HepG2 (cell line): ENCODE data around the gene PLCXD1. TPM values are rescaled to one million over a fixed set of nuclear protein-coding genes. Genes with fewer than 3 reads are reported as not detected.

ENCODE experiments used
- ATAC-seq: fragments of 200-7000 bp; cut with Tn5 transposase; 3 replicates; pipeline ENCODE4 v1.9.1; 2020; ENCODE audit warnings: mild to moderate bottlenecking, moderate library complexity
- BruUV-seq: library from RNA; stranded (reverse); fragments of 400-500 nt; replicated peaks from 2 replicates; lab custom pipeline; 2021; lab: Mats Ljungman, UMichigan
- CTCF ChIA-PET: fragments of 300-600 bp; formaldehyde crosslinking; extraction: SDS; loops from one replicate; lab custom pipeline; 2021; ENCODE audit warnings: low total read pairs, inconsistent platforms, low intra/inter-chr PET ratio; lab: Yijun Ruan, JAX
- POLR2A ChIA-PET: fragments of 350-600 bp; sonication (Branson Sonifier 250); formaldehyde crosslinking; loops from one replicate; lab custom pipeline; 2020; ENCODE audit warnings: antibody characterized with exemption, inconsistent platforms; lab: Yijun Ruan, JAX
- DNase-seq: peaks from one replicate; pipeline ENCODE4 v3.0.0-alpha.2; 2015; ENCODE audit warnings: low spot score
- FAIRE-seq: peaks from 3 replicates; lab custom pipeline; 2011; peaks lifted over from hg19 to GRCh38; lab: Jason Lieb, UNC
- H2AFZ ChIP-seq: one replicate; pipeline ENCODE4 v1.6.1; 2011; ENCODE audit warnings: low read length, inconsistent platforms
- H3K27ac ChIP-seq: fragments of 300-600 bp; 3 replicates; pipeline ENCODE4 v1.8.0; 2011; ENCODE audit warnings: mixed run types, mild to moderate bottlenecking, mixed read lengths, low read length, inconsistent platforms; ENCODE audit not compliant: insufficient read depth; ENCODE audit errors: extremely low read length
- H3K27me3 ChIP-seq, 2 experiments: fragments of 200-600 bp in 1 of 2; 2 replicates in 1 of 2; 3 replicates in 1 of 2; pipeline versions ENCODE4 v1.6.0 to v1.8.0; 2011; ENCODE audit warnings: low read length in 2 of 2, mild to moderate bottlenecking in 2 of 2, moderate library complexity in 2 of 2, inconsistent platforms in 1 of 2; ENCODE audit not compliant: insufficient read depth in 2 of 2, control insufficient read depth in 1 of 2
- H3K36me3 ChIP-seq, 2 experiments: fragments of 200-600 bp in 1 of 2; replicated peaks in 1 of 2; 2 replicates in 1 of 2; 3 replicates in 1 of 2; pipeline versions ENCODE4 v1.5.1 to v1.8.0; 2011; ENCODE audit warnings: low read length in 2 of 2, inconsistent platforms in 1 of 2; ENCODE audit not compliant: insufficient read depth in 2 of 2, control insufficient read depth in 1 of 2
- H3K4me1 ChIP-seq: 2 replicates; pipeline ENCODE4 v1.5.1; 2012; ENCODE audit warnings: low read length, inconsistent platforms; ENCODE audit not compliant: insufficient read depth
- H3K4me2 ChIP-seq: 2 replicates; pipeline ENCODE4 v1.6.0; 2011; ENCODE audit warnings: low read depth, low read length, inconsistent platforms
- H3K4me3 ChIP-seq, 3 experiments: fragments of 200-600 bp in 1 of 3; sonication (generic), shearing (Covaris generic) in 1 of 3; replicated peaks in 1 of 3; 2 replicates each; pipeline ENCODE4 v1.5.1; 2011 to 2016; ENCODE audit warnings: low read length in 3 of 3, inconsistent platforms in 2 of 3, low read depth in 2 of 3, mild to moderate bottlenecking in 2 of 3, control low read depth in 1 of 3, mixed read lengths in 1 of 3; ENCODE audit not compliant: insufficient read depth in 1 of 3
- H3K79me2 ChIP-seq: one replicate; pipeline ENCODE4 v1.6.1; 2011; ENCODE audit warnings: low read length, inconsistent platforms; ENCODE audit not compliant: insufficient read depth
- H3K9ac ChIP-seq: 2 replicates; pipeline ENCODE4 v1.6.0; 2011; ENCODE audit warnings: mild to moderate bottlenecking, low read depth, low read length, inconsistent platforms; ENCODE audit not compliant: insufficient read depth
- H3K9me3 ChIP-seq: 2 replicates; pipeline ENCODE4 v1.5.1; 2012; ENCODE audit warnings: mild to moderate bottlenecking, low read length
- H4K20me1 ChIP-seq: 2 replicates; pipeline ENCODE4 v1.6.0; 2011; ENCODE audit warnings: inconsistent platforms, mild to moderate bottlenecking, low read length, moderate library complexity; ENCODE audit not compliant: insufficient read depth
- AGO1 ChIP-seq: fragments of 200-400 bp; formaldehyde crosslinking; IDR thresholded peaks from 2 replicates; pipeline ENCODE4 v1.6.1; 2017; ENCODE audit warnings: mild to moderate bottlenecking, low read depth, low read length, moderate library complexity; ENCODE audit not compliant: poor library complexity, severe bottlenecking
- AGO2 ChIP-seq: fragments of 200-400 bp; formaldehyde crosslinking; optimal IDR thresholded peaks from 2 replicates; pipeline ENCODE3; 2017; ENCODE audit warnings: mild to moderate bottlenecking, low read depth, low read length, moderate library complexity
- NFYC ChIP-seq: IDR thresholded peaks from 2 replicates; pipeline ENCODE4 v1.6.1; 2016; ENCODE audit warnings: missing genetic modification reagents, missing compliant biosample characterization
- POLR2G ChIP-seq: fragments of 200-400 bp; formaldehyde crosslinking; IDR thresholded peaks from 2 replicates; pipeline ENCODE4 v1.6.1; 2018; ENCODE audit warnings: mild to moderate bottlenecking, low read depth, low read length, moderate library complexity
- RBFOX2 ChIP-seq: fragments of 200-400 bp; formaldehyde crosslinking; IDR thresholded peaks from 2 replicates; pipeline ENCODE4 v1.6.1; 2017; ENCODE audit warnings: low read depth, mild to moderate bottlenecking, low read length
- RBM22 ChIP-seq: fragments of 200-400 bp; formaldehyde crosslinking; optimal IDR thresholded peaks from 2 replicates; pipeline ENCODE3; 2017; ENCODE audit warnings: mild to moderate bottlenecking, low read length, moderate library complexity
- ZKSCAN8 ChIP-seq: IDR thresholded peaks from 2 replicates; pipeline ENCODE4 v1.6.1; 2016; ENCODE audit warnings: borderline replicate concordance, missing genetic modification reagents, missing compliant biosample characterization
- ZNF256 ChIP-seq: sonication (generic); formaldehyde crosslinking; conservative IDR thresholded peaks from 2 replicates; pipeline ENCODE4 v1.4.0; 2020; ENCODE audit warnings: missing genetic modification reagents
- ZNF780A ChIP-seq: sonication (generic); formaldehyde crosslinking; IDR thresholded peaks from 2 replicates; pipeline ENCODE4 v1.8.0; 2022; ENCODE audit warnings: mild to moderate bottlenecking, missing genetic modification reagents, moderate library complexity
- WGBS: methylation state at CpG from one replicate; pipeline ENCODE4 v1.1.6; 2017; ENCODE audit warnings: low lambda C conversion rate; 5-methylcytosine and 5-hydroxymethylcytosine counted together
- in situ Hi-C: cut with HindIII; loops from 2 replicates; pipeline ENCODE4 v1.10.0; 2017; ENCODE audit warnings: low pct_unique_long_range_greater_than_20kb; ENCODE audit not compliant: extremely low pct_ligation_motif_present
- intact Hi-C: fragments of 100-400 bp; cut with micrococcal nuclease; formaldehyde crosslinking; loops from one replicate; pipeline ENCODE4 v1.10.0; 2022; ENCODE audit not compliant: unreplicated experiment
- polyA plus RNA-seq, 8 experiments: library from polyadenylated mRNA; depleted of rRNA in 3 of 8; stranded (reverse) in 7 of 8; unstranded in 1 of 8; fragments of >200 nt; fragmentation: Illumina TruSeq in 4 of 8; extraction: Trizol in 4 of 8; gene quantifications; 2 replicates each; pipeline versions ENCODE4 v1.2.1 to v1.2.3, GENCODE V29; 2011 to 2016; ENCODE audit warnings: low read depth in 4 of 8, missing spikeins in 1 of 8, mixed read lengths in 1 of 8; ENCODE audit not compliant: insufficient read depth in 1 of 8
- total RNA-seq, 5 experiments: library from RNA; depleted of rRNA; stranded (reverse); fragments of >200 nt; fragmentation: Illumina TruSeq; extraction: Trizol; gene quantifications; 2 replicates each; pipeline ENCODE4 v1.2.3, GENCODE V29; 2016; ENCODE audit warnings: low read depth in 1 of 5

Gene PLCXD1
- total and polyA plus RNA-seq, 2 of the 13 experiments (the other 11 are each of a cell fraction or from before 2014, with no cell fraction given) = 87.7 to 153 TPM

DNA sequence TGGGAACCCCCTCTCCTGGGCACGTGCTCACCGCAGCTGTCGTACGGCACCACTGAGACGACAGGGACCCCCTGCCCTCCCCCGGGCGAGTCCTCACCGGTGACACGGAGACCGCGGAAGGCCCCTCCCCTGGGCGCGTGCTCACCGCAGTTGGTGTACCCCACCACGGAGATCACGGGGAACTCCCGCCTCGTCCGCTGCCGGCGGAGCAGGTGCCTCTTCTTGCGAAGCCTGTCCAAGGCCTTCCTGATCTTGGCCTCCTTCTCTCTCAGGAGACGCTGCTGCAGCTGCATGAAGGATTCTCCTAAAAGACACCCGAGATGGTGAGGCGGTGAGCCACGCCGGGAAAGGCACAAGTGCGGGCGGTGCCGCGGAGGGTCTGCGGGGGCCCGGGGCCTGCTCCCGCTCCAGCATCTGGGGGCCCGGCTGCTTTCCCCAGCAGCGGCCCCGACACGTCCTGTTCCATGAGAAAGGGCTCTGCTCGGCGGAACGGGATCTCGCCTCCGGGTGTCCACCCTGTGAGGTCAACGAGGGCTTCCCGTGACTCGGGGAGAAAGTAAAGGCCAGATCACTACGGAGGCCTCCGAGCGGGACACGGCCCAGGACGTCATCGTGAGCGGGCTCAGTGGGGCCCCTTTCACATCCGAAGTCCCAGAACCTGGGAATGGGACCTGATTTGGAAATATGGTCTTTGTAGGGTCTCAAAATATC lies 31.6 kb downstream of the PLCXD1 start:
- in situ Hi-C loops (no loop called here), intact Hi-C loops (no loop called here)
- Histone ChIP-seq H3K27me3 (no peaks in the 10 kb centered on the region), H4K20me1 (peaks cover 6% of the 10 kb centered on the region; the same call in 1 of the 2 replicates), H3K4me1 (no peaks in the 10 kb centered on the region), H2AFZ (no peak overlapping the region), H3K27ac (no peak overlapping the region), H3K79me2 (peaks cover 6% of the 10 kb centered on the region), H3K9me3 (no peaks in the 10 kb centered on the region), H3K36me3 (peaks cover 16 to 60% of the 10 kb centered on the region in 2 experiments; a peak in 4 of 5 replicates), H3K4me2 (no peak overlapping the region), H3K4me3 (no peak overlapping the region), H3K9ac (no peak overlapping the region)
- FAIRE-seq (no peak), ATAC-seq (no peak), DNase-seq (no peak)
- CTCF ChIA-PET = no interaction called here
- WGBS = 97% methylated on average over 34 of the region's 54 CpGs
- POLR2A ChIA-PET = no interaction called here
- no TSS peak for BruUV-seq
- TF ChIP-seq NFYC (CRISPR knock-in tag) = no peak
- TF ChIP-seq POLR2G = 0 out of 2 replicates have a peak, but pooled peaks have one; percentile 5
- TF ChIP-seq AGO1 = peak; percentile 66
- TF ChIP-seq AGO2 = peak; percentile 90
- peak; percentile 83 for TF ChIP-seq RBM22
- no peak for TF ChIP-seq ZNF256 (CRISPR knock-in tag)
- TF ChIP-seq RBFOX2 = peak; percentile 67

DNA sequence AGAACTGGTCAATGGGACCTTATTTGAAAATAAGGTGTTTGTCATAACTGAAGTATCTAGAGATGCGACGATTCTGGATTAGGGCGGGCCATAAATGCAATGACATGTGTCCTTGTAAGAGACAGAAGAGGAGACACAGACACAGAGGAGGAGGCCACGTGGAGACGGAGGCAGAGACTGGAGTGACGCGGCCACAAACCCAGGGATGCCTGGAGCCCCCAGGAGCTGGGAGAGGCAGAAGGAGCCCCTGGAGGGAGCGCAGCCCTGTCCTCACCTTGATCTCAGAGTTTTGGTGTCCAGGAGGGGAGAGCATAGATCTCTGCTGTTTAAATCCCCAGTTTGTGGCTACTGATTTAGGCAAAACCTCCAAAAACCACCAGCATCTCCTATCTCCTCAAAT lies 32.4 kb downstream of the PLCXD1 start:
- 83% methylated on average over 7 of the region's 8 CpGs for WGBS
- FAIRE-seq (no peak), DNase-seq (no peak), ATAC-seq (no peak)
- Histone ChIP-seq H3K36me3 (peaks cover 16 to 55% of the 10 kb centered on the region in 2 experiments; a peak in 4 of 5 replicates), H3K79me2 (peaks cover 6% of the 10 kb centered on the region), H3K4me2 (no peak overlapping the region), H4K20me1 (peaks cover 6% of the 10 kb centered on the region; the same call in 1 of the 2 replicates), H2AFZ (no peak overlapping the region), H3K9me3 (no peaks in the 10 kb centered on the region), H3K4me1 (no peaks in the 10 kb centered on the region), H3K27ac (no peak overlapping the region), H3K4me3 (no peak overlapping the region), H3K27me3 (no peaks in the 10 kb centered on the region), H3K9ac (no peak overlapping the region)
- in situ Hi-C loops = no loop called here
- intact Hi-C loops = no loop called here
- TF ChIP-seq POLR2G (0 out of 2 replicates have a peak, but pooled peaks have one; percentile 11), ZNF780A (CRISPR knock-in tag) (no peak), ZKSCAN8 (CRISPR knock-in tag) (no peak)
- ChIA-PET POLR2A (no interaction called here), CTCF (no interaction called here)
- no TSS peak for BruUV-seq
